HG02970 (cell line): ENCODE measurements around the gene ISM1.
"Not testable (repeated sequence)": the region's sequence is repeated elsewhere in the genome, so short reads cannot be mapped to it uniquely, and the experiment has no call there.

Experiments used
- ATAC-seq: cut with Tn5 transposase; IDR thresholded peaks from one replicate; pipeline ENCODE4 v1.9.1; 2021; ENCODE audit warnings: mild to moderate bottlenecking, moderate library complexity, moderate number of reproducible peaks; ENCODE audit not compliant: unreplicated experiment, low FRiP score

ISM1 gene

DNA sequence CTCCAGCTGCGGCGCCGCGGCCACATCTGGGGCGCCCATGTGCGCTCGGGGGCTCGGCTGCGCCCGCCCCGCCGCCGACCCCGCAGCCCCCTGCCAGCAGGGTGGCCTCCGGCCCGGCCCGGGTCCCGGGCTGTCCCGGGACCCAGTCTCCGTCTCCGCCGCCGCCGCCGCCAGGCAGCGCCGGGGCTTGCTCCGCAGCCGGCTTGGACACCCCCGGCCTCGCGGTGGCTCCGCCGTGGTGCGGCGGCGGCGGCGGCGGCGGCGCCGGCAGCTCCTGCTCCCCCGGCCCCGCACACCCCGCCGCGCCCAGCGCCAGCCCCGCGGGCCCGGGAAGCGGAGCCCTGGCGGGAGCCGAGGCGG, 219 bp downstream of the ISM1 start:
- peak; percentile 27 for ATAC-seq

- ATAC-seq: peak; percentile 74
These were observed 722 bp downstream of the ISM1 start for GRCh38 chr20:13221673-13222318.

DNA sequence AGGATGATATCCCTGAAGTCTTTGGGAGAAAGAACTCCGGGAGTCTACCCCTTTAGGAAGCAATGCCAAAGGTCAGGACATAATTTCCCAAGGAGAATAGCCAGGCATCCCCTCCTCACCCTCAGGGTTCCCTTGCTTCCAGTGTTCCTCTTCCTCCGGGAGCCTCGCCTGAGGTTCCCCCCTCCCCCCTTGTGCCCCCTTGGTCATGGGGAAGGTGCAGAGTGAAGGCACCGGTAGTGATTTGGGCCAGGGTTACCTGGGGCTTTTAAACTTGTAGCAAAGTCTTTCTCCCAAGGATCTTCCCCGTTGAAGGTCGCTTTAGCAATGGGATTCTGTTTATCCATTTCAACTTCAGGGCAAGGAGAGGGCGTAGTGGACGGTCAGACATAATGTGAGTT, 1.2 kb downstream of the ISM1 start:
- no peak for ATAC-seq

GRCh38 chr20:13223736-13224520, 2.9 kb downstream of the ISM1 start:
- ATAC-seq: no peak

DNA sequence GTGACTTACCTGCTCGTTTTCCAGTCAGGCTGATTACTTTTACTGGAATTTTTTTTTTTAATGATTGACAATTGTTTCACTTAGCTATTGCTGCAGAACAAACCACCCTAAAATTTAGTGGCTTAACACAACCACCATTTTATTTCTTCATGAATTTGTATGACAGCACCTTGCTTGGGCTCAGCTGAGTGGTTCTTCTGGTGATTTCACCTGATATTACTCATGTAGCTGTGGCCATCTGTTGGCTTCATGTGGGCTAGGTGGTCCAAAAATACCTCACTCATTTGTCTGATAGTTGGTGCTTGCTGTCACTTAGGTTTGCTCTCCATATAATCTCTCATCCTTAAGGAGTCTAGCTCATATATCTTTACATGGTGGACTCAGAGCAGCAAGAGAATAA, 5.3 kb downstream of the ISM1 start:
- ATAC-seq: no peak

DNA sequence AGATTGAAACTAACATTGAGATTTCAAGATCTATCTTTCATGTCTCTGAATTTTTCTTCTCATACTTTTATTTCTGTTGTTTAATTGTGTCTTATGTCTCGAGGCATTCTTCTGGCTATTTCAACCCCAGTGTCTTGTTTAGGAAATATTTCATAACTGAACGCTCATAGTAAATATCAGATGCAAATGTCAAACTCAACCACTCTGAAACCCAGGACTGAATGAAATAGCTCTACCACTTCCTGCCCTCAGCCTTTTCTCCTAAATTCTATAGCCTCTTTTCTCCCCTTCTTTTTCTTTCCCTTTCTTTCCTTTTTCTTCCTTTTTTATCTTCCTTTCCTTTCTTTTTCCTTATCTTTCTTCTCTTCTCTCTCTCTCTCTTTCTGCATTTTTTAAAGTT, 7.7 kb downstream of the ISM1 start:
- no peak for ATAC-seq

DNA sequence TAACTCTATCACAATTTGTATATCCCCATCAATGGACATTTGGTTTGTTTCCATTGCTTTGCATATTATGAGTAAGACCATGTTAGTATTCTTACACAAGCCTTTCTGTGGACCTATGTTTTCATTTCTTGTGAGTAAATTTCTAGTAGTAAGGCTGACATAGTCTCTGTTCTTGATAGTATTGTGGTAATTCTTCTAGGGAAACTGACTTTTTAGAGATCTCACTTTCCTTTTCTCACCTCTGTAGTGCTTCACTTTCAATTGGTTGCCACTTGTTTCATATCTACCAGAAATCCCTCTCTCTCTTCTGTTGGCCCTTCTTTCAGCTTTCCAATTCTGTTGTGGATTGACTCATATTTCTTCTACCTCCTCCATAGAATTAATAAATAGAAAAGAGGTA, 8.5 kb downstream of the ISM1 start:
- ATAC-seq: no peak

DNA sequence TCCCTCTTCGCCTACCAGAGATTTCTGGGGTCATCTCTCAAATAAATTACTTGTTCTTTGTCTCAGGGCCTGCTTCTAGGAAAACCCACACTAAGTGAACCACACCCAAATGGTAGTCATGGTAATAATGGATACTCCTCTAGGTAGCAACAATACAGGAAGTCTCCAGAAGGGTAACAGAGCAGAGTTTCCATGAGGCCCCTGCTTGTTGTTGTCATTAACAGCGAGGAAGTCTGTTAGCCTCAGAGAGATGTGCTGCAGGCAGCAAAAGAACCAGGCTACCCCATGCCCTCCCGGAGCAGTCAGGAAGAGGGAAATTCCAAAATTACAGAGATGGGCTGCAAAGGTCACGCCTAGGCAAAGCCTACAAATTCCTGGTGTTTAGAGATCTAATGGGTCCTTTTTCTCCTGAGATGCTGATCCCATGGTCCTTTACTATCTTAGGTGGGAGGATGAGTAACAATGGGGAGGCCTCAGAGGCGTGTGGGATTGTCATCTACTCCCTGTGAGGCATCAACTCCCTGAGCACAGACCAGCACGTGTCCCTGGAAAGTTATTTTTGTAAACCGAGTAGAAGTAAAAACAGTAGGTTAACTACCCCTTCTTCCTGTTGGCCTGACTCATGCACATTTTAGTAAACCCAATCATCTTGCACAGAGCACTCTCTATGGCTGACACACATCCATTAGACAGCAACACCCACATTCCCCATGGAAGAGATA, 10.1 kb downstream of the ISM1 start:
- ATAC-seq: no peak

DNA sequence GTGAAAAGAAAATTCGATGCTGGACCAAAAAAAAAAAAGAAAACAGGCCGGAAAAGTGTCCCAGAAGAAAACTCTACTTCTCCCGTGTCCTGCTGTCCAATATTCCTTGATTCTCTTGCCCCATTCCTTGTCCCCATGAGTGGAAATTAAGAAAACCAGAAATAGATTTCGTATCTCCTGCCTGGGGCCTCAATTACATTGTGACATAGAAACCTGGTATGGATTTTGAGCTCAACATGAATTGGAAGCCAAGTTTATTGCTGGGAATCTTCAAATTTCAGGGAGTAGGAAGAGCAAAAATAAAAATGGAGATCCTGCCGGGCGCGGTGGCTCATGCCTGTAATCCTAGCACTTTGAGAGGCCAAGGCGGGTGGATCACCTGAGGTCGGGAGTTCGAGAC, 11.9 kb downstream of the ISM1 start:
- no peak for ATAC-seq

- no peak for ATAC-seq
These were observed 13.9 kb downstream of the ISM1 start for GRCh38 chr20:13234961-13235360.

DNA sequence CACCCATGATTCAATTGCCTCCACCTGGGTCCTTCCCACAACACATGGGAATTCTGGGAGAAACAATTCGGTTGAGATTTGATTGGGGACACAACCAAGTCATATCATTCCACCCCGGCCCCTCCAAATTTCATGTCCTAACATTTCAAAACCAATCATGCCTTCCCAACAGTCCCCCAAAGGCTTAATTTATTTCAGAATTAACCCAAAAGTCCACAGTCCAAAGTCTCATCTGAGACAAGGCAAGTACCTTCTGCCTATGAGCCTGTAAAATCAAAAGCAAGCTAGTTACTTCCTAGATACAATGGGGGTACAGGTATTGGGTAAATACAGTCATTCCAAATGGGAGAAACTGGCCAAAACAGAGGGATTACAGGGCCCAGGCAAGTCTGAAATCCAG, 15.3 kb downstream of the ISM1 start:
- ATAC-seq: not testable (repeated sequence)

- ATAC-seq: no peak
These were observed 16.1 kb downstream of the ISM1 start for GRCh38 chr20:13236990-13237720.

DNA sequence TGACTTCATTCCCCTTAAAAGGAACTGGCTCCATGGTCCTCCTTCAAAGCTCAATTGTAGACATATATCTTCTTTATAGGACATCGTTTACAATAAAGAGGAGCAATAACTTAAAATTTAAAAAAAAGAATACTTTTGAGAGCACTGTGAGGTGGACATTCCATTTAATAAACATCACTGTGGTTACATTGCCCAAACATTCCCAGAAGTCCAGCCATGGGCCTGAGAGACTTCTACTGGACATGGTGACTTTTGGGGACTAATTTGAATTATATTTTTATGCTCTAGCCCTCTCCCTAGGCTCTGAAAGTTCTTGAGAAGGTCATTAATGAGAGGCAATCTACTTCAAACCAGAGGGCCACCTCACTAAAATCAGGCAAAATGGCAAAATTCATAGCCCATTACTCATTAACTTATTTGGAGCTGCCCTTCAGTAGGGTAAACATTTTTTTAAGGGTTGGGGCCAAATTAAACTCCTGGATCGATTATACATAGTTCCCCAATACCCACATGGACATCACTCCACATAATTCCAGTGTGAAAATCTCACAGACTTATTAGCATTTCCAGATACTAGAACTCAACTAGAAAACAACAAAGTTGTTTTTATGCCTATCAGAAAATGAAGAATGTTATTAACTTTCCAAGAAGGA, 17.1 kb downstream of the ISM1 start:
- ATAC-seq: no peak

DNA sequence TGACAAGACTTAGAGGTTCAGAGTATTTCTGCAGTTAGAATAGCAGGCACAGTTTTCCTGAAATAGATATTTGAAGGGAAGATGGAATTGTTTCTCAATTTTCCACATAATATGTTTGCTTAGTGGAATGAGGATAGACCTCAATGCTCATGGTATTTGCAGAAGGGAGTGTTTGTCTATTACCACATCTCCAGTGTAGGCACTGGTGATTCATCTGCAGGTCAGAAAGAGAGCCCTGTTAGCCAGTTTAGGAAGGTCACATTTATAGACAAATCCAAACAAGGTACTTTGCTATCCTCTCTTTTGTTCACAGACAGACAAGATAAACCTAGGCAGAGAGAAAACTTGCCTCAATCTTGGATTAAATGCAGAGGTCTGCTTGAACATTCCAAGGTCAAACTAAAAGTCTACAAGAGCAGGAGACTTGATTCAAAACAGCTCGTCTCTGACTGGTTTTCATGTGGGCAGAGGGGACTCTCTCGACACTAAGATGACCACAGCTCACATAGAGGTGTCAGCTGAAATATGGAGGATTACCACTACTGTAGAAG, 22.8 kb downstream of the ISM1 start:
- no peak for ATAC-seq

DNA sequence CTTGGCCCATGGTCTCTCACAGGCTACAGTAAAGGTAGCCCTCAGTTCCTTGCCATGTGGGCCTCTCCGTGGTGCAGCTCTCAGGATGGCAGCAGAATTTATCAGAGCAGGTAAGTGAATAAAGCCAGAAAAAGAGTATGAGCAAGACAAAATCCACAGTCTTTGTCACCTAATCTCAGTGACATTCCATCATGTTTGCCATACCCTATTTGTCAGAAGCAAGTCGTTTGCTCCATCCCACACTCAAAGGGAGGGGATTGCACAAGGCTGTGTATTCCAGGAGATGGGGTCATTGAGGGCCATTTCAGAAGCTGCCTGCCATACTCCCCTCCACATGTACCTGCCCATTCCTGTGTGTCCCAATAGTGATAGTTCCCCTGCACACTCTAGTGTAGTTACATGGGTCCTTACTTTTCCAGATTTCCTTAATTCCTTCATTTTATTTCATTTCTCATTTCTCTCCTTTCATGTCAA, 24.2 kb downstream of the ISM1 start:
- ATAC-seq: no peak

DNA sequence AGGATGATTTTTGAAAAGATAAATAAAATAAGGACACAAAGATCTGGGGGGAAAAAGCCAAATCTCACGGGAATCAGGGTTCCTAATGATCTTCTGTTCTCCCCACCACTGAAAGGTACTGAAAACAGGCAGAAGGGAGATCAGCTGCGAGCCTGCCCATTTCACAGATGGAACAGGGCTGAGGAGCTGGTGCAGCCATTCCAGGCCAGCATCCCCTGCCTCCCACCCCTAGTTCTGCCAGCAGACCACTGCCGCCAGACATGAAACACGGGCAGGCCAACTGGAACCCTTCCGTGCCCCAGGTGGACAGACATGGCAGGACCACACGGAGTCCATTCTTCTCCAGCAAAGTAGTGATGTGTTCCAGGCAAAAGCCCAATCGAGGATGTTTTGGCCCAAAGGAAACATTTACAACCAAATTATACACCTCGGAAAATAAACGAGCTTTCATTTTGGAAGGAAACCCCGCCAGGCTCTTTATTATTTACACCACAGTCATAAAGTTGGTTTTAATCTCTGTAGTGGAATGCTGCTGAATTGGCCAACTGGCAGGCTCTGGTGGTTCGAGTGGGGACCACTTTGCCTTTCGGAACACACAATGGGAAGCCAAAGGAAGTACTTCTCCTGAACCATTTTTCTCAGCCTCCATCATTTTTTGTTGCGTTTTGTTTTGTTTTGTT, 28.2 kb downstream of the ISM1 start:
- ATAC-seq: no peak

DNA sequence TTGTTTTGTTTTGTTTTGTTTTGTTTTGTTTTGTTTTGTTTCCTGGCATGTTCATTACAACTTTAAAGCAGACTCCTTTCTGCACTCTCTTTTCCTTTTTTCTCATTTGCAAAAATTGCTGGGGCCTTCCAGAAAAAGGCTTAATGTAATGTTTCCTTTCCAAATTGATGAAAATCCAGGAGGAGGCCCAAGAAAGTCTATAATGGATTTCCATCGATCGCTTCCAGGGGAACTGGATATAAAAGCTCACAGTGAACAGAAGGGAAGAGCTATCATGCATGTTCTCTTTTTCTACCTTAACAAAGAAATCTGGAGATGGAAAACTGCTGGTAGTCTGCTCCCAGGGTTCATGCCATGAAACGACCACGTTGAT, 28.7 kb downstream of the ISM1 start:
- ATAC-seq: no peak

DNA sequence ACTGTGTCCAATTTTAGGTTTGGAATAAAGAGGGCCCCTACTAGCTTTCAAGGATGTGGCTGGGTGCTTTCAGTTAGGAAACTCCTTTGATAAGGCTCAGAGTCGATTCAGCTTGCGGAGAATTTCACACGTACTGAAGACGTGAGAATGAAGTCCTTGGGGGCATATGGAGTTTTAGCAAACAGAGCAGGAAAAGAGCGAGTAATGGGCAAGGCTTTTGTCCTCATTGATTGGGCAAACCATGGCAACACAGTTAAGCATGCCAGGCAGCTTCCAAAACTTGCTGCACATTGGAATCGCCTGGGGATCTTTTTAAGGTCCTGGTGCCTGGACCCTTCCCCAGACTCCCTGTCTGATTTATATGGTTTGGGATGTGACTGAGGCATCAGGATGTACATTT, 29.2 kb downstream of the ISM1 start:
- no peak for ATAC-seq

DNA sequence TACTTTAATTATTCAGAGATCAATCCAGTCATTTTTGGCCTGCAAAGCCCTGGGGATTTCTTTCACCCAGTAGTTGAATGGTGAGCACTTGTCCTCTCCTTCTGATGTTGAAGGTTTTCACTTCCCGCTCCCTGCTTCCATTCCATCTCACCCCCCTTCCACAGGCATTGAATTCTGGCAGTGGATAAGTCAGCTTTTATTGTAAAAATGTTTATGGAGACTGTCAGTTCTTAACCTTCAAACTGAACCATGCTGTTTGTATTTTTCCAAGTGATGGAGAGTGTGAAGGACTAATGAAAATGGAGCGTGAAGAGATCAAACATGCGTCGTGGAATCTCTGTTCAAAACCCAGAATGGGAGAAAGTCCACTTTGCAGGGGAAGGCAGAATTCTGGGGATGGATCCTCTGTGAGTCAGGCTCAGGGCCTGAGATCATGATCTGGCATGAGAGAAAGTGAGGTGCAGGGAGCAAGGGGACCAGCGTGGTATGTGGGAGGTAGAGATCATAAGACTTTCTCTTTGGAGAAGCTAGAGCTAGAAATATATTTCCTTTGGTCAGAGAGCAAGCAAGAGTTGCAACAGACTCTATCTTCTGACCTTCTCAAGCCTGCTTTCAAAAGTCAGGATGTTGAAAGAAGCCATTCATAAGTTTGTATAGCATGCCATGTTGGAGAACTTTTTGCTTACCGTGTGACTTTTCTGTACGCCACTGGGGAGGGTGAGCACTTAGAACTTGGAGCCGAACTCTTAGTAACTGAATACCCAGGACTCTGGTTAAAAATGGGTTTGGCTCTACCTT, 30.2 kb downstream of the ISM1 start:
- ATAC-seq: no peak
